B cell (primary cell): ENCODE results near the gene GLYATL1. TPM values are rescaled to one million over a fixed set of nuclear protein-coding genes. Genes with fewer than 3 reads are reported as not detected.

ENCODE experiments used
- ATAC-seq: fragments of 200-7000 bp; cut with Tn5 transposase; one replicate; pipeline ENCODE4 v1.10.0; 2021; ENCODE audit warnings: low read depth, mild to moderate bottlenecking, moderate number of reproducible peaks, moderate library complexity
- CTCF ChIA-PET: fragments of 350-600 bp; sonication (Branson Sonifier 250); formaldehyde crosslinking; loops from one replicate; lab custom pipeline; 2021; ENCODE audit warnings: antibody characterized with exemption, inconsistent platforms; lab: Charles Lee
- POLR2A ChIA-PET: fragments of 350-600 bp; sonication (Branson Sonifier 250); formaldehyde crosslinking; loops from one replicate; lab custom pipeline; 2021; ENCODE audit warnings: antibody characterized with exemption; lab: Charles Lee
- DNase-seq: peaks from one replicate; pipeline ENCODE4 v3.0.0; 2013
- H2AFZ ChIP-seq: 2 replicates; pipeline ENCODE4 v1.6.1; 2012; ENCODE audit warnings: mild to moderate bottlenecking, low read depth, low read length; ENCODE audit not compliant: insufficient read depth, poor library complexity, severe bottlenecking
- H3K27ac ChIP-seq, 2 donors: 1 replicate in 1 of 2; 2 replicates in 1 of 2; pipeline ENCODE4 v1.5.1; 2012 to 2013; ENCODE audit warnings: low read length in 2 of 2, mild to moderate bottlenecking in 2 of 2, moderate library complexity in 1 of 2
- H3K27me3 ChIP-seq, 4 experiments: fragments of 200-600 bp in 1 of 4; sonication (generic) in 1 of 4; replicated peaks in 1 of 4; 1 replicate in 2 of 4; 2 replicates in 2 of 4; pipeline versions ENCODE4 v1.6.1 to v1.7.0; 2013 to 2016; ENCODE audit warnings: low read length in 3 of 4, mild to moderate bottlenecking in 2 of 4, mixed read lengths in 1 of 4, moderate library complexity in 1 of 4; ENCODE audit not compliant: insufficient read depth in 4 of 4, control insufficient read depth in 3 of 4; ENCODE audit errors: control extremely low read depth in 1 of 4
- H3K36me3 ChIP-seq, 2 experiments: replicated peaks in 1 of 2; 1 replicate in 1 of 2; 2 replicates in 1 of 2; pipeline versions ENCODE4 v1.6.1 to v1.7.1; 2013; ENCODE audit warnings: low read length in 1 of 2; ENCODE audit not compliant: insufficient read depth in 2 of 2, control insufficient read depth in 1 of 2; ENCODE audit errors: control extremely low read depth in 1 of 2, extremely low read depth in 1 of 2
- H3K4me1 ChIP-seq, 2 donors: fragments of 200-600 bp in 1 of 2; sonication (generic) in 1 of 2; 1 replicate in 1 of 2; 2 replicates in 1 of 2; pipeline versions ENCODE4 v1.5.1 to v1.6.1; 2013 to 2017; ENCODE audit warnings: low read length in 2 of 2; ENCODE audit not compliant: control insufficient read depth in 2 of 2, insufficient read depth in 2 of 2
- H3K4me2 ChIP-seq: replicated peaks from 2 replicates; pipeline ENCODE3; 2012; ENCODE audit warnings: mild to moderate bottlenecking, low read depth, low read length; ENCODE audit not compliant: poor library complexity, severe bottlenecking
- H3K4me3 ChIP-seq, 5 experiments: fragments of 200-600 bp in 1 of 5; sonication (generic) in 1 of 5; 1 replicate in 3 of 5; 2 replicates in 2 of 5; pipeline versions ENCODE4 v1.5.1 to v1.7.0; 2011 to 2016; ENCODE audit warnings: low read length in 4 of 5, mild to moderate bottlenecking in 4 of 5, low read depth in 2 of 5, control low read depth in 1 of 5, moderate library complexity in 1 of 5; ENCODE audit not compliant: insufficient read depth in 1 of 5; ENCODE audit errors: control extremely low read depth in 1 of 5, extremely low read depth in 1 of 5
- H3K79me2 ChIP-seq: fragments of 200-600 bp; sonication (generic); one replicate; pipeline ENCODE4 v1.6.0; 2016; ENCODE audit warnings: low read length; ENCODE audit not compliant: control insufficient read depth, insufficient read depth
- H3K9ac ChIP-seq: fragments of 200-600 bp; sonication (generic); 2 replicates; pipeline ENCODE4 v1.6.1; 2017; ENCODE audit warnings: mild to moderate bottlenecking, low read length, moderate library complexity
- H3K9me3 ChIP-seq, 3 donors: one replicate each; pipeline versions ENCODE4 v1.6.1 to v1.7.1; 2013; ENCODE audit warnings: low read length in 2 of 3; ENCODE audit not compliant: control insufficient read depth in 2 of 3, insufficient read depth in 1 of 3; ENCODE audit errors: control extremely low read depth in 1 of 3
- H4K20me1 ChIP-seq: 2 replicates; pipeline ENCODE4 v1.6.0; 2012; ENCODE audit warnings: mild to moderate bottlenecking, low read length; ENCODE audit not compliant: insufficient read depth, control insufficient read depth, poor library complexity, severe bottlenecking
- H3K27ac Mint-ChIP-seq: one replicate; pipeline ENCODE4 v1.8.0; 2021; ENCODE audit warnings: mixed read lengths
- H3K27me3 Mint-ChIP-seq: one replicate; pipeline ENCODE4 v1.8.0; 2021; ENCODE audit warnings: mixed read lengths
- H3K4me1 Mint-ChIP-seq: one replicate; pipeline ENCODE4 v1.8.0; 2021; ENCODE audit warnings: mixed read lengths
- H3K4me3 Mint-ChIP-seq: one replicate; pipeline ENCODE4 v1.8.0; 2021; ENCODE audit warnings: mixed read lengths
- H3K9me3 Mint-ChIP-seq: one replicate; pipeline ENCODE4 v1.8.0; 2022; ENCODE audit warnings: mixed read lengths; ENCODE audit not compliant: insufficient read depth
- EZH2 ChIP-seq: IDR thresholded peaks from 2 replicates; pipeline ENCODE4 v1.6.1; 2012; ENCODE audit warnings: borderline replicate concordance, low read depth, mild to moderate bottlenecking, moderate library complexity, low read length; ENCODE audit not compliant: insufficient read depth, poor library complexity, severe bottlenecking
- WGBS: methylation state at CpG from one replicate; pipeline ENCODE4 v1.1.5; 2013; ENCODE audit warnings: missing lambda C conversion rate; ENCODE audit not compliant: insufficient coverage; 5-methylcytosine and 5-hydroxymethylcytosine counted together
- intact Hi-C: fragments of 100-400 bp; cut with micrococcal nuclease; formaldehyde crosslinking; loops from one replicate; pipeline ENCODE4 v1.10.0; 2022
- polyA plus RNA-seq: library from polyadenylated mRNA; depleted of rRNA; stranded (reverse); fragments of >200 nt; gene quantifications from 2 replicates; pipeline ENCODE4 v1.2.3, GENCODE V29; 2012
- total RNA-seq, 2 donors: library from RNA; stranded (reverse); fragments of 120-200 nt in 1 of 2; gene quantifications; 1 replicate in 1 of 2; 2 replicates in 1 of 2; pipeline versions ENCODE4 v1.2.3 to v1.2.4, GENCODE V29; 2013 to 2022
- TF ChIP-seq, protein P1 (sequence below): fragments of 200-600 bp; IDR thresholded peaks from one replicate; pipeline ENCODE4 v1.8.0; 2022; ENCODE audit warnings: antibody characterized with exemption, mild to moderate bottlenecking

GLYATL1 gene
- total and polyA plus RNA-seq, 2 donors (not counting 1 experiment from before 2014, with no cell fraction given), result not detected

DNA sequence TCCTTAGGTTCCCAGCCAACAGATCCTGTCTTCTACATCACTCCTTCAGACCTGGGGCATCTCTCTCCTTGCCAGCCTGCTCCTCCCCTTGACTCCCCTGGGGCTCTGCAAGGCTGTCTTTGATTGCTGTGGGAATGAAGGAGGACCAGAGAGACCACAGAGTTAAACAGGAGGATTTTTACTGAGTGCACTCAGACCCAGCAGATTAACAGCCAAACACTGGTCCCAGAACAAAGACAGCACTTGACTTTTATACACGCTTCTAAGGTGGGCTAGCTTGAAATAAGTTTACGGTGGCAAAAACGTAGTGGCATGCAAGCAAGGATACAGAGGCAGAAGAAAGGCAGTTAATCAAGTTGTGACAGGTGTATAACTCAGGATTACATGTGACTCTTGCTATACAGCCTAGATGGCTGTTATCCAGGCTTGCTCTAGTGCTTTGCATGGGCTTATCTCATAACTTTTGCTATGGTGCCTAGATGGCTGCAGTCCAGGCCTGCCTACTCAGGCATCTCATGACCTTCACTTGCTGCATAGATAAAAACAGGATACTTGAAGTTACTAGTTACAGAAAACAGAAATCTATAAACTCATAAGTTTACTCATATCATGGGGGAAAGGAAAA, 22.0 kb upstream of the GLYATL1 start:
- Mint-ChIP-seq H3K27ac (no peak overlapping the region), H3K27me3 (peaks cover 23% of the 10 kb centered on the region), H3K4me1 (no peaks in the 10 kb centered on the region), H3K4me3 (no peak overlapping the region), H3K9me3 (peaks cover 8% of the 10 kb centered on the region)
- 92% methylated on average over 3 of the region's 3 CpGs for WGBS
- Histone ChIP-seq H2AFZ (no peak overlapping the region), H3K4me3 (no peak overlapping the region), H3K27me3 (no peaks in the 10 kb centered on the region), H4K20me1 (no peaks in the 10 kb centered on the region), H3K4me2 (no peak overlapping the region), H3K36me3 (no peaks in the 10 kb centered on the region), H3K9ac (no peak overlapping the region), H3K27ac (no peak overlapping the region), H3K9me3 (peaks cover 0 to 25% (median 23%) of the 10 kb centered on the region in 3 donors), H3K4me1 (no peaks in the 10 kb centered on the region), H3K79me2 (no peaks in the 10 kb centered on the region)
- TF ChIP-seq, protein P1, sequence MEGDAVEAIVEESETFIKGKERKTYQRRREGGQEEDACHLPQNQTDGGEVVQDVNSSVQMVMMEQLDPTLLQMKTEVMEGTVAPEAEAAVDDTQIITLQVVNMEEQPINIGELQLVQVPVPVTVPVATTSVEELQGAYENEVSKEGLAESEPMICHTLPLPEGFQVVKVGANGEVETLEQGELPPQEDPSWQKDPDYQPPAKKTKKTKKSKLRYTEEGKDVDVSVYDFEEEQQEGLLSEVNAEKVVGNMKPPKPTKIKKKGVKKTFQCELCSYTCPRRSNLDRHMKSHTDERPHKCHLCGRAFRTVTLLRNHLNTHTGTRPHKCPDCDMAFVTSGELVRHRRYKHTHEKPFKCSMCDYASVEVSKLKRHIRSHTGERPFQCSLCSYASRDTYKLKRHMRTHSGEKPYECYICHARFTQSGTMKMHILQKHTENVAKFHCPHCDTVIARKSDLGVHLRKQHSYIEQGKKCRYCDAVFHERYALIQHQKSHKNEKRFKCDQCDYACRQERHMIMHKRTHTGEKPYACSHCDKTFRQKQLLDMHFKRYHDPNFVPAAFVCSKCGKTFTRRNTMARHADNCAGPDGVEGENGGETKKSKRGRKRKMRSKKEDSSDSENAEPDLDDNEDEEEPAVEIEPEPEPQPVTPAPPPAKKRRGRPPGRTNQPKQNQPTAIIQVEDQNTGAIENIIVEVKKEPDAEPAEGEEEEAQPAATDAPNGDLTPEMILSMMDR, result no peak
- no peak for TF ChIP-seq EZH2
- ChIA-PET CTCF (interaction anchor here (0.6 to 1.0 kb wide), 2 partner anchors 9 to 179 kb away, joined by 4 read pairs; no protein-coding TSS in a partner anchor), POLR2A (no interaction called here)
- no peak for ATAC-seq
- intact Hi-C loops, result no loop called here
- no peak for DNase-seq

DNA sequence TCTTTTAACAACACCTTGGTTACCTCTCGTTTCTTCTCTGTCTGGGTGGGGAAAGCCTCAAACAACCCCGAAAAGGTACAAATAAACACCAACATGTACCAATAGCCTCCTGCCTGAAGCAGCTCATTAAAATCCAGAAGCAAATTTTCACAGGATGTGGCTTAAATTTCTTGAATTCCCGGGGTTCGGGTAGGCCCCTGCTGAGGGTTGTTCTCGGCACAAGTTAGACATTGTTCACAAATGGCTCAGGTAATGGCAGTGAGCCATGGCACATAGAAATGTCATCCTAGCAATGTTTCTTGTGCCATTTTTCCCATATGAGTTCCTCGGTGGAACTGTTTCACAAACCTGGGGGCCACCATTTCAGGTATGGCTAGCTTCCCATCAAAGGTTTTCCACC, 19.7 kb upstream of the GLYATL1 start:
- intact Hi-C loops, result no loop called here
- no peak overlapping the region for H3K27ac Mint-ChIP-seq
- no peak overlapping the region for H3K4me3 Mint-ChIP-seq
- peaks cover 11% of the 10 kb centered on the region for H3K27me3 Mint-ChIP-seq
- Histone ChIP-seq H3K4me2 (no peak overlapping the region), H3K4me3 (no peak overlapping the region), H3K27ac (no peak overlapping the region), H3K27me3 (no peaks in the 10 kb centered on the region), H3K4me1 (peaks cover 7% of the 10 kb centered on the region in 2 donors), H3K36me3 (no peaks in the 10 kb centered on the region), H4K20me1 (no peaks in the 10 kb centered on the region), H3K79me2 (no peaks in the 10 kb centered on the region), H3K9ac (no peak overlapping the region), H2AFZ (no peak overlapping the region), H3K9me3 (peaks cover 0 to 25% (median 23%) of the 10 kb centered on the region in 3 donors)
- DNase-seq, result no peak
- peaks cover 11% of the 10 kb centered on the region for H3K4me1 Mint-ChIP-seq
- peaks cover 8% of the 10 kb centered on the region for H3K9me3 Mint-ChIP-seq
- no peak for ATAC-seq
- POLR2A ChIA-PET, result no interaction called here
- CTCF ChIA-PET, result interaction anchor here (1.3 to 2.1 kb wide), 3 partner anchors 9 to 16 kb away, joined by 3 to 7 read pairs (median 5); no protein-coding TSS in a partner anchor
- TF ChIP-seq, protein P1, result no peak
- TF ChIP-seq EZH2, result no peak
- 95% methylated on average over 3 of the region's 6 CpGs for WGBS
